Breast epithelium (tissue), 3 donors: ENCODE measurements around the gene GOLGB1.

Experiments
- CTCF ChIP-seq, 3 donors: fragments of 450-650 bp; IDR thresholded peaks; one replicate each; pipeline ENCODE4 v1.5.1; 2016 to 2017; ENCODE audit warnings: antibody characterized with exemption in 3 of 3, mild to moderate bottlenecking in 3 of 3, moderate library complexity in 3 of 3
- POLR2A ChIP-seq: fragments of 450-650 bp; IDR thresholded peaks from one replicate; pipeline ENCODE4 v1.6.1; 2016; ENCODE audit warnings: antibody characterized with exemption, mild to moderate bottlenecking, moderate library complexity

- TF ChIP-seq POLR2A = no peak
- no peak for TF ChIP-seq CTCF (IDR thresholded peaks at IDR 0.05)
Observed at GRCh38 chr3:121651684-121652083, 97.9 kb downstream of the GOLGB1 start.
